SK-N-SH (cell line): ENCODE measurements around the gene ANKRD18A. TPM values are rescaled to one million over a fixed set of nuclear protein-coding genes. Genes with fewer than 3 reads are reported as not detected.

ENCODE experiments used
- CTCF ChIA-PET: fragments of 300-600, 350-600 bp; formaldehyde crosslinking; extraction: SDS; loops from one replicate; lab custom pipeline; 2021; lab: Yijun Ruan, JAX
- POLR2A ChIA-PET: fragments of 350-600 bp; sonication (Branson Sonifier 250); formaldehyde crosslinking; extraction: SDS; loops from one replicate; lab custom pipeline; 2020; ENCODE audit warnings: antibody characterized with exemption, inconsistent platforms; lab: Yijun Ruan, JAX
- DNase-seq: peaks from one replicate; pipeline ENCODE4 v3.0.0; 2012
- H2AFZ ChIP-seq: fragments of 200-600 bp; sonication (generic); 2 replicates; pipeline ENCODE4 v1.8.1; 2016; ENCODE audit warnings: antibody characterized with exemption, mild to moderate bottlenecking, low read depth
- H3F3A ChIP-seq: fragments of 200-600 bp; sonication (generic); replicated peaks from 2 replicates; pipeline ENCODE3; 2016; ENCODE audit warnings: antibody characterized with exemption, mild to moderate bottlenecking; ENCODE audit not compliant: insufficient read depth
- H3K27ac ChIP-seq, 2 experiments: fragments of 200-500 bp in 1 of 2; fragments of 200-600 bp in 1 of 2; sonication (Bioruptor generic) in 1 of 2; sonication (generic), shearing (Covaris generic) in 1 of 2; 2 replicates each; pipeline versions ENCODE4 v1.5.1 to v1.6.1; 2014 to 2016; ENCODE audit warnings: low read depth in 2 of 2, inconsistent platforms in 1 of 2, low read length in 1 of 2, mild to moderate bottlenecking in 1 of 2, mixed read lengths in 1 of 2
- H3K27me3 ChIP-seq: fragments of 200-600 bp; sonication (generic), shearing (Covaris generic); 2 replicates; pipeline ENCODE4 v1.6.1; 2016; ENCODE audit warnings: mixed run types; ENCODE audit not compliant: insufficient read depth
- H3K36me3 ChIP-seq, 2 experiments: fragments of 200-500 bp in 1 of 2; fragments of 200-600 bp in 1 of 2; sonication (Bioruptor generic) in 1 of 2; sonication (generic) in 1 of 2; replicated peaks in 1 of 2; 2 replicates each; pipeline versions ENCODE3 to v1.5.1; 2014 to 2016; ENCODE audit warnings: low read length in 1 of 2, mild to moderate bottlenecking in 1 of 2; ENCODE audit not compliant: insufficient read depth in 2 of 2, control insufficient read depth in 1 of 2
- H3K4me1 ChIP-seq, 2 experiments: fragments of 200-500 bp in 1 of 2; fragments of 200-600 bp in 1 of 2; sonication (Bioruptor generic) in 1 of 2; sonication (generic), shearing (Covaris generic) in 1 of 2; 2 replicates each; pipeline versions ENCODE4 v1.5.1 to v1.6.1; 2014 to 2016; ENCODE audit warnings: low read depth in 1 of 2, low read length in 1 of 2, mixed run types in 1 of 2; ENCODE audit not compliant: insufficient read depth in 2 of 2, control insufficient read depth in 1 of 2
- H3K4me2 ChIP-seq: fragments of 200-600 bp; sonication (generic), shearing (Covaris generic); 2 replicates; pipeline ENCODE4 v1.6.1; 2017; ENCODE audit warnings: mixed run types
- H3K4me3 ChIP-seq, 2 experiments: fragments of 200-500 bp in 1 of 2; fragments of 200-600 bp in 1 of 2; sonication (Bioruptor generic) in 1 of 2; sonication (generic), shearing (Covaris generic) in 1 of 2; 2 replicates each; pipeline versions ENCODE4 v1.5.1 to v1.8.1; 2014 to 2016; ENCODE audit warnings: low read depth in 2 of 2, inconsistent platforms in 1 of 2, low read length in 1 of 2, mild to moderate bottlenecking in 1 of 2, mixed read lengths in 1 of 2, moderate library complexity in 1 of 2
- H3K79me2 ChIP-seq: fragments of 200-600 bp; sonication (generic); 2 replicates; pipeline ENCODE4 v1.8.1; 2017; ENCODE audit warnings: mild to moderate bottlenecking; ENCODE audit not compliant: insufficient read depth
- H3K9ac ChIP-seq: fragments of 200-600 bp; sonication (generic); 2 replicates; pipeline ENCODE4 v1.6.1; 2017; ENCODE audit warnings: mixed run types
- H3K9me2 ChIP-seq: fragments of 200-600 bp; sonication (generic); 2 replicates; pipeline ENCODE4 v1.6.1; 2017; ENCODE audit warnings: mixed run types
- H3K9me3 ChIP-seq: fragments of 200-600 bp; sonication (generic); 2 replicates; pipeline ENCODE4 v1.6.1; 2017; ENCODE audit warnings: mixed run types, mild to moderate bottlenecking, moderate library complexity
- H4K20me1 ChIP-seq: fragments of 200-600 bp; sonication (generic); 2 replicates; pipeline ENCODE4 v1.6.1; 2017; ENCODE audit warnings: mild to moderate bottlenecking, mixed run types; ENCODE audit not compliant: insufficient read depth
- FOSL2 ChIP-seq: IDR thresholded peaks from 2 replicates; pipeline ENCODE4 v1.4.0; 2012; ENCODE audit warnings: low read depth, mild to moderate bottlenecking, moderate library complexity, borderline replicate concordance
- FOXJ3 ChIP-seq: sonication (generic); formaldehyde crosslinking; IDR thresholded peaks from 2 replicates; pipeline ENCODE4 v1.5.1; 2020; ENCODE audit warnings: mild to moderate bottlenecking, missing genetic modification reagents
- FOXM1 ChIP-seq: IDR thresholded peaks from 2 replicates; pipeline ENCODE4 v1.4.0; 2012; ENCODE audit warnings: low read depth, mild to moderate bottlenecking
- GABPA ChIP-seq: IDR thresholded peaks from 2 replicates; pipeline ENCODE4 v1.4.0; 2012; ENCODE audit warnings: low read depth, mild to moderate bottlenecking
- NRF1 ChIP-seq: IDR thresholded peaks from 2 replicates; pipeline ENCODE4 v1.6.1; 2012; ENCODE audit warnings: low read depth, mild to moderate bottlenecking, low read length
- SMC3 ChIP-seq: IDR thresholded peaks from 2 replicates; pipeline ENCODE4 v1.6.1; 2012; ENCODE audit warnings: low read depth, low read length, improper control_type of control experiment
- USF1 ChIP-seq: IDR thresholded peaks from 2 replicates; pipeline ENCODE4 v1.4.0; 2012; ENCODE audit warnings: low read depth, borderline replicate concordance
- WGBS: methylation state at CpG from one replicate; pipeline ENCODE4 v1.1.6; 2017; ENCODE audit warnings: low lambda C conversion rate; 5-methylcytosine and 5-hydroxymethylcytosine counted together
- polyA plus RNA-seq, 3 experiments: library from polyadenylated mRNA; depleted of rRNA; stranded (reverse); fragments of >200 nt; gene quantifications; 2 replicates each; pipeline ENCODE4 v1.2.3, GENCODE V29; 2012
- TF ChIP-seq, protein P1 (sequence below): fragments of 150-350 bp; IDR thresholded peaks from 2 replicates; pipeline ENCODE4 v1.6.1; 2016; ENCODE audit warnings: mild to moderate bottlenecking, low read depth, low read length

The ANKRD18A gene
- polyA plus RNA-seq, 1 of the 3 experiments (the other 2 are of a cell fraction) = 0.02 TPM

DNA sequence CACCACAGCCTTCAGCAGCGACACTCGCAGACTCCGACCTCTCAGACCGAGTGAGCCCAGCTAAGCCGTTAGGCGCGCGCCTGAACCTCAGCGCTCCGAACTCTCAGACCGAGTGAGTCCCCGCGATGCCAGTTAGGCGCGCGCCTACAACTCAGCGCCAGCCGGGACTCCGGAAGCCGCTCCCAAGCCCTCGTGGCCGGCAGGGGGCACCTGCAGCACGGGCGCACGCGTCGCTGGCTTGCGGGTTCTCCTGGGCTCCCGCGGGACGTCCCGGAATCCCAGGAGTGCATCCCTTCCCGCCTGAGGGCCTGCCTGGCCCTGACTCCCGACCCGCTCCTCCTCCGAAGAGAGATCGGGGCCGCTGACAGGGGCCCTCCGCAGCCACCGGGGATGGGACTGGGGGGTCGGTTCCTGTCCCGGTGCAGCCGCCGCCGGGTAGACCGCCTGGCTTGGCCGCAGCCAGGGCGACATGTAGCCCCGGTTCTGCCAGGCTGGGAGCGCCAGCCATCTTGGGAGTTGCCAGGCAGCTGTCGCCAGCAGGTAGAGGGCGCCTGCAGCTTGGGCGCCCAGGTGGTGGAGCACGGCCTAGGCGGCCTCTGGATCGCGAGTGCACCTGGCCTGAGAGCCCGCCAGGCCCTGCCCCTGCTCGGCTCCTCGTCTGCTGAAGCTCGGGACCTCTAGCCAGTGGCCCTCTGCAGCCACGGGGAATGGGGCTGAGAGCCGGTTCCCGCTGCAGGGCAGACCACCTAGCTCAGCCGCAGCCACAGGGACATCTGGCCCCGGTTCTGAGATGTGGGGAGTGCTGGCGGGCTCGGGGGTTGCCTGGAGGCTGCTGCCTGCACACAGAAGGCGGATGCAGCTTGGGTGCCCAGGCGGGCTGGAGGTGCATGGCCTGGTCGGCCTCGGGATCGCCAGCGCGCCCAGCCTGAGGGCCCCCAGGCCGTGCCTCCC lies at the start of gene ANKRD18A (continued):
- TF ChIP-seq, protein P1, sequence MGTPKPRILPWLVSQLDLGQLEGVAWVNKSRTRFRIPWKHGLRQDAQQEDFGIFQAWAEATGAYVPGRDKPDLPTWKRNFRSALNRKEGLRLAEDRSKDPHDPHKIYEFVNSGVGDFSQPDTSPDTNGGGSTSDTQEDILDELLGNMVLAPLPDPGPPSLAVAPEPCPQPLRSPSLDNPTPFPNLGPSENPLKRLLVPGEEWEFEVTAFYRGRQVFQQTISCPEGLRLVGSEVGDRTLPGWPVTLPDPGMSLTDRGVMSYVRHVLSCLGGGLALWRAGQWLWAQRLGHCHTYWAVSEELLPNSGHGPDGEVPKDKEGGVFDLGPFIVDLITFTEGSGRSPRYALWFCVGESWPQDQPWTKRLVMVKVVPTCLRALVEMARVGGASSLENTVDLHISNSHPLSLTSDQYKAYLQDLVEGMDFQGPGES = no peak
- TF ChIP-seq FOXJ3 (CRISPR knock-in tag) (peak; percentile 55), FOXM1 (no peak), USF1 (no peak), GABPA (no peak), NRF1 (0 out of 2 replicates have a peak, but pooled peaks have one; percentile 20)

- Histone ChIP-seq H3F3A (no peaks in the 10 kb centered on the region), H2AFZ (no peak overlapping the region), H3K27me3 (no peaks in the 10 kb centered on the region), H3K79me2 (no peaks in the 10 kb centered on the region), H4K20me1 (no peaks in the 10 kb centered on the region), H3K4me2 (no peak overlapping the region), H3K9ac (no peak overlapping the region), H3K27ac (no peak overlapping the region), H3K9me2 (no peaks in the 10 kb centered on the region), H3K4me1 (peaks cover 0 to 7% of the 10 kb centered on the region in 2 experiments; a peak in 1 of 4 replicates), H3K36me3 (no peaks in the 10 kb centered on the region), H3K4me3 (no peak overlapping the region), H3K9me3 (no peaks in the 10 kb centered on the region)
- 66% methylated on average over 10 of the region's 10 CpGs for WGBS
- POLR2A ChIA-PET = no interaction called here
- DNase-seq = no peak
- TF ChIP-seq FOSL2 (no peak), SMC3 (no peak)
- TF ChIP-seq, protein P1 = no peak
- CTCF ChIA-PET = no interaction called here
These were observed 48.5 kb upstream of the ANKRD18A start for GRCh38 chr9:38668791-38669466.
